Naive thymus-derived CD4-positive, alpha-beta T cell (primary cell): ENCODE measurements around the gene RUSC2. TPM values are rescaled to one million over a fixed set of nuclear protein-coding genes. Genes with fewer than 3 reads are reported as not detected.
"Not testable (repeated sequence)": the region's sequence is repeated elsewhere in the genome, so short reads cannot be mapped to it uniquely, and the experiment has no call there.

Source experiments
- ATAC-seq: fragments of 150-1000 bp; cut with Tn5 transposase; 2 replicates; pipeline ENCODE4 v1.10.0; 2021; ENCODE audit warnings: mild to moderate bottlenecking, moderate library complexity
- CTCF ChIA-PET: fragments of 350-600 bp; sonication (Branson Sonifier 250); formaldehyde crosslinking; loops from one replicate; lab custom pipeline; 2021; ENCODE audit warnings: antibody characterized with exemption; lab: Charles Lee
- POLR2A ChIA-PET: fragments of 350-600 bp; sonication (Branson Sonifier 250); formaldehyde crosslinking; loops from one replicate; lab custom pipeline; 2021; ENCODE audit warnings: antibody characterized with exemption, inconsistent platforms; lab: Charles Lee
- DNase-seq, 9 donors: peaks; one replicate each; pipeline versions ENCODE4 v3.0.0 to v3.0.0-alpha.2; 2020 to 2022; ENCODE audit warnings: mixed read lengths in 1 of 9
- H3K27ac ChIP-seq: one replicate; pipeline ENCODE4 v1.7.0; 2013; ENCODE audit warnings: mild to moderate bottlenecking, low read depth, low read length, moderate library complexity
- H3K27me3 ChIP-seq, 2 donors: one replicate each; pipeline ENCODE4 v1.7.0; 2013; ENCODE audit warnings: low read length in 2 of 2, mild to moderate bottlenecking in 2 of 2, moderate library complexity in 2 of 2; ENCODE audit not compliant: control insufficient read depth in 2 of 2, insufficient read depth in 2 of 2
- H3K36me3 ChIP-seq, 3 experiments: 1 replicate in 2 of 3; 2 replicates in 1 of 3; pipeline ENCODE4 v1.7.0; 2013; ENCODE audit warnings: low read length in 3 of 3, mild to moderate bottlenecking in 3 of 3, moderate library complexity in 1 of 3; ENCODE audit not compliant: insufficient read depth in 3 of 3, control insufficient read depth in 2 of 3
- H3K4me1 ChIP-seq, 2 donors: one replicate each; pipeline ENCODE4 v1.7.0; 2013; ENCODE audit warnings: low read length in 2 of 2, mild to moderate bottlenecking in 2 of 2, moderate library complexity in 1 of 2; ENCODE audit not compliant: control insufficient read depth in 2 of 2, insufficient read depth in 2 of 2
- H3K4me3 ChIP-seq: 2 replicates; pipeline ENCODE4 v1.7.0; 2013; ENCODE audit warnings: mild to moderate bottlenecking, low read length
- H3K9me3 ChIP-seq, 3 experiments: 1 replicate in 2 of 3; 2 replicates in 1 of 3; pipeline ENCODE4 v1.7.0; 2013; ENCODE audit warnings: low read length in 3 of 3; ENCODE audit not compliant: control insufficient read depth in 2 of 3
- H3K27ac Mint-ChIP-seq, 9 donors: one replicate each; pipeline ENCODE4 v1.8.0; 2020 to 2022; ENCODE audit warnings: mixed read lengths in 9 of 9, mild to moderate bottlenecking in 8 of 9, moderate library complexity in 5 of 9, inconsistent platforms in 2 of 9
- H3K27me3 Mint-ChIP-seq, 5 donors: one replicate each; pipeline ENCODE4 v1.8.0; 2021 to 2022; ENCODE audit warnings: mixed read lengths in 5 of 5, mild to moderate bottlenecking in 1 of 5
- H3K36me3 Mint-ChIP-seq, 5 donors: one replicate each; pipeline ENCODE4 v1.8.0; 2020 to 2022; ENCODE audit warnings: mixed read lengths in 5 of 5, mild to moderate bottlenecking in 3 of 5, inconsistent platforms in 1 of 5
- H3K4me1 Mint-ChIP-seq, 7 donors: one replicate each; pipeline ENCODE4 v1.8.0; 2020 to 2022; ENCODE audit warnings: mixed read lengths in 7 of 7, mild to moderate bottlenecking in 3 of 7, inconsistent platforms in 1 of 7
- H3K4me3 Mint-ChIP-seq, 10 donors: one replicate each; pipeline ENCODE4 v1.8.0; 2020 to 2022; ENCODE audit warnings: mild to moderate bottlenecking in 10 of 10, mixed read lengths in 10 of 10, moderate library complexity in 6 of 10, inconsistent platforms in 2 of 10
- H3K9me3 Mint-ChIP-seq, 11 donors: one replicate each; pipeline ENCODE4 v1.8.0; 2020 to 2022; ENCODE audit warnings: mixed read lengths in 11 of 11, mild to moderate bottlenecking in 4 of 11, inconsistent platforms in 1 of 11, moderate library complexity in 1 of 11
- intact Hi-C, 2 donors: fragments of 100-400 bp; cut with micrococcal nuclease; formaldehyde crosslinking; loops; one replicate each; pipeline ENCODE4 v1.15.1; 2023
- polyA plus RNA-seq, 2 donors: library from polyadenylated mRNA; unstranded; fragments of 300-500 nt; fragmentation: Illumina TruSeq; gene quantifications; one replicate each; pipeline ENCODE4 v1.2.3, GENCODE V29; 2021
- total RNA-seq, 6 experiments: library from RNA in 5 of 6; stranded (reverse) in 5 of 6; gene quantifications; 1 replicate in 5 of 6; 2 replicates in 1 of 6; pipeline ENCODE4 v1.2.3 and lab custom pipeline; 2021 to 2026

The RUSC2 gene
- total and polyA plus RNA-seq, 7 experiments from 2014 or later: 0.18 to 8.3 (median 3.7) TPM

- no peak for DNase-seq
- no peak overlapping the region for H3K4me3 ChIP-seq
- ChIA-PET POLR2A (no interaction called here), CTCF (no interaction called here)
- no peak overlapping the region for H3K4me3 Mint-ChIP-seq
- H3K4me1 Mint-ChIP-seq: peaks cover 0 to 10% (median 2%) of the 10 kb centered on the region in 7 donors
- no peaks in the 10 kb centered on the region for H3K36me3 ChIP-seq
- H3K27me3 ChIP-seq: no peaks in the 10 kb centered on the region
- no peak for ATAC-seq
- no peaks in the 10 kb centered on the region for H3K4me1 ChIP-seq
- H3K36me3 Mint-ChIP-seq: no peaks in the 10 kb centered on the region
- H3K9me3 ChIP-seq: no peaks in the 10 kb centered on the region
- H3K27ac ChIP-seq: no peak overlapping the region
- no peaks in the 10 kb centered on the region for H3K9me3 Mint-ChIP-seq
- intact Hi-C loops: no loop called here
- H3K27ac Mint-ChIP-seq: no peak overlapping the region
- peaks cover 0 to 3% (median 0%) of the 10 kb centered on the region in 5 donors for H3K27me3 Mint-ChIP-seq
Measured at GRCh38 chr9:35526087-35526801, 36.3 kb downstream of the RUSC2 start.

GRCh38 chr9:35529161-35529823, 39.4 kb downstream of the RUSC2 start:
- Histone ChIP-seq H3K27me3 (no peaks in the 10 kb centered on the region), H3K27ac (no peak overlapping the region), H3K9me3 (no peaks in the 10 kb centered on the region), H3K4me1 (no peaks in the 10 kb centered on the region), H3K4me3 (no peak overlapping the region), H3K36me3 (no peaks in the 10 kb centered on the region)
- H3K4me3 Mint-ChIP-seq: no peak overlapping the region
- no peak for ATAC-seq
- ChIA-PET POLR2A (no interaction called here), CTCF (no interaction called here)
- H3K9me3 Mint-ChIP-seq: no peaks in the 10 kb centered on the region
- H3K27ac Mint-ChIP-seq: no peak overlapping the region
- peaks cover 0 to 14% (median 5%) of the 10 kb centered on the region in 7 donors for H3K4me1 Mint-ChIP-seq
- peaks cover 0 to 4% (median 0%) of the 10 kb centered on the region in 5 donors for H3K36me3 Mint-ChIP-seq
- no peak for DNase-seq
- intact Hi-C loops: no loop called here
- peaks cover 0 to 3% (median 0%) of the 10 kb centered on the region in 5 donors for H3K27me3 Mint-ChIP-seq

DNA sequence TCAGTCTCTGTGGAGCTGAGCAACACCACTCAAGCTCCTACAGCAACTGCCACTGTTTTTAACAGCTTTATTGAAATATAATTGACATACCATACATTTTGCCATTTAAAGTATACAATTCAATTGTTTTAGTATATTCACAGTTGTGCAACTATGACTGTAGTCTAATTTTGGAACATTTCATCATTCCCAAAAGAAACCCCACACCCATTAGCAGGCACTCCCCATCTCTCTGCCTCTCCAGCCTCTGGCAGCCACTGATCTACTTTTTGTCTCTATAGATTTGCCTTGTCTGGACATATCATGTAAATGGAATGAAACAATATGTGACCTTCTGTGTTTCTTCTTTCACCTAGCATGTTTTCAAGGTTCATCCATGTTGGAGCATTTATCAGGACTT, 43.5 kb downstream of the RUSC2 start:
- Histone ChIP-seq H3K4me3 (no peak overlapping the region), H3K9me3 (no peaks in the 10 kb centered on the region), H3K4me1 (no peaks in the 10 kb centered on the region), H3K27ac (no peak overlapping the region), H3K27me3 (no peaks in the 10 kb centered on the region), H3K36me3 (no peaks in the 10 kb centered on the region)
- Mint-ChIP-seq H3K4me1 (peaks cover 0 to 6% (median 0%) of the 10 kb centered on the region in 7 donors), H3K27ac (no peak overlapping the region), H3K4me3 (no peak overlapping the region), H3K36me3 (peaks cover 0 to 8% (median 0%) of the 10 kb centered on the region in 5 donors), H3K27me3 (peaks cover 0 to 5% (median 0%) of the 10 kb centered on the region in 5 donors), H3K9me3 (peaks cover 0 to 3% (median 0%) of the 10 kb centered on the region in 11 donors)
- DNase-seq (no peak), ATAC-seq (no peak)
- CTCF ChIA-PET: no interaction called here
- POLR2A ChIA-PET: no interaction called here
- intact Hi-C loops: no loop called here

DNA sequence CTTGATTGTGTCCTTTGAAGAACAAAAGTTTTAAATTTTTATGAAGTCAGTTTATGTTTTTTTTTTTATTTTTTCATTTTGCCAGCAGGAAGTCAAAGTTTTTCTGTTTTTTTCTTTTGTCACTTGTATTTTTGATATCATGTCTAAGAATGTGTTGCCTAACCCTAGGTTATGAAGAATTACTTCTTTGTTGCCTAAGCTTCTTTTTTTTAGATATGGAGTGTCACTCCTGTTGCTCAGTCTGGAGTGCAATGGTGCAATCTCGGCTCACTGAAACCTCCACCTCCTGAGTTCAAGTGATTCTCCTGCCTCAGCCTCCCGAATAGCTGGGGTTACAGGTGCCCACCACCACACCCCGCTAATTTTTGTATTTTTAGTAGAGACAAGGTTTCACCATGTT, 45.0 kb downstream of the RUSC2 start:
- H3K27ac ChIP-seq, H3K36me3 Mint-ChIP-seq, H3K9me3 Mint-ChIP-seq, POLR2A ChIA-PET, H3K27me3 ChIP-seq, H3K9me3 ChIP-seq, DNase-seq, H3K27ac Mint-ChIP-seq, H3K27me3 Mint-ChIP-seq, H3K4me1 ChIP-seq, ATAC-seq, H3K4me3 Mint-ChIP-seq, intact Hi-C loops, H3K4me3 ChIP-seq, H3K36me3 ChIP-seq, CTCF ChIA-PET, H3K4me1 Mint-ChIP-seq: not testable (repeated sequence)

- no peak overlapping the region for H3K4me3 Mint-ChIP-seq
- POLR2A ChIA-PET: no interaction called here
- CTCF ChIA-PET: no interaction called here
- peaks cover 0 to 3% (median 0%) of the 10 kb centered on the region in 11 donors for H3K9me3 Mint-ChIP-seq
- Histone ChIP-seq H3K4me1 (no peaks in the 10 kb centered on the region), H3K9me3 (no peaks in the 10 kb centered on the region), H3K27me3 (no peaks in the 10 kb centered on the region), H3K27ac (no peak overlapping the region), H3K36me3 (no peaks in the 10 kb centered on the region), H3K4me3 (no peak overlapping the region)
- ATAC-seq: no peak
- H3K27me3 Mint-ChIP-seq: peaks cover 0 to 5% (median 3%) of the 10 kb centered on the region in 5 donors
- intact Hi-C loops: no loop called here
- peaks cover 0 to 6% (median 0%) of the 10 kb centered on the region in 7 donors for H3K4me1 Mint-ChIP-seq
- no peak overlapping the region for H3K27ac Mint-ChIP-seq
- peaks cover 0 to 8% (median 0%) of the 10 kb centered on the region in 5 donors for H3K36me3 Mint-ChIP-seq
- no peak for DNase-seq
Measured at GRCh38 chr9:35537913-35538312, 48.0 kb downstream of the RUSC2 start.

DNA sequence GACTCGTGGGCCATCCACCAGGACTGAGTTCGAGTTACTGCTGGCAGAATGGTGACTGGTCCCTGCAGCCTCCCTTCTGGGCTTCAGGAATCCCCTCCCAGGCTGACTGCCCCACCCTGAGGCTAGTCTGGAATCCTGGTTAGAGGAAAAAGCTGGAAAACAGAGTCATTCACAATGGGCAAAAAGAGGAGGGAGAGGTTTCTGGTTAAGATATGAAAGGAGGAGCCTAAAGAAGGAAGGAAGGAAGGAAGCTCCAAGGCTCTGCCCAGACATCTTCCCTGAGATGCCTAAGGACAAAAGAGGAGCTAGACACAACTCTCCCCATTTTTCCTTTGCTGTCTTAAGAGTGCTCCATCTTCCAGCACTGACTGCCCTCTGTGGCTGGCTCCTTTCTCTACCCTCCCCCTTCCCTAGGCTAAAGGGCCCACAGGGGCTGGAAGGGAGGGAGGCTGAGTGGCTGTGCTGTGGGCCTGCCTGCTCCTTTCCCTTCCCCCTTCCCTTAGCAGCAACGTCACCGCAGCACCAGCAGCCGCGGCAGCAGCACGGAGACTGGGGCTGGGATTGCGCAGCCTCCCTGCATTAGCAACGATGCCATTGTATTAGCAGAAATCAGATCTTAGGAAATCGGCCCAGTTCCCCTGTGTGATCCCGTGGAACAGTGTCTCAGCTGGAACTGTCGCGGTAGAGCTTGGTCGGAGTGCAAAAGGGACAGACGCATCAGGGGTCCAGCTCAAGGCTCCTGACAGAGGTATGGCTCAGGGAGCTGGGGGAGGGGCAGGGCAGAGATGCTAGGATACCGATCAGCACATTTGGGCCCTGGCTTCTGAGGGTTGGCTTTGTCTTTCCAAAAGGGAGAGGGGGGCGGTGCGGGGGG, 48.7 kb downstream of the RUSC2 start:
- no peak overlapping the region for H3K27ac Mint-ChIP-seq
- peaks cover 0 to 3% (median 0%) of the 10 kb centered on the region in 11 donors for H3K9me3 Mint-ChIP-seq
- Histone ChIP-seq H3K4me3 (no peak overlapping the region), H3K36me3 (no peaks in the 10 kb centered on the region), H3K9me3 (no peaks in the 10 kb centered on the region), H3K4me1 (no peaks in the 10 kb centered on the region), H3K27ac (no peak overlapping the region), H3K27me3 (no peaks in the 10 kb centered on the region)
- POLR2A ChIA-PET: no interaction called here
- CTCF ChIA-PET: interaction anchor here (0.6 kb wide), 1 partner anchor 419 kb away, joined by 4 read pairs; the partner anchor contains the start of gene OR2S2
- no peak overlapping the region for H3K4me3 Mint-ChIP-seq
- ATAC-seq (peak; percentile 79), DNase-seq (no peak)
- intact Hi-C loops: no loop called here
- peaks cover 0 to 6% (median 0%) of the 10 kb centered on the region in 7 donors for H3K4me1 Mint-ChIP-seq
- H3K36me3 Mint-ChIP-seq: peaks cover 0 to 8% (median 0%) of the 10 kb centered on the region in 5 donors
- peaks cover 0 to 5% (median 3%) of the 10 kb centered on the region in 5 donors for H3K27me3 Mint-ChIP-seq
